GM19239 (cell line): ENCODE measurements around the gene PCK2.
"Not testable (repeated sequence)": the region's sequence is repeated elsewhere in the genome, so short reads cannot be mapped to it uniquely, and the experiment has no call there.

Experiments
- DNase-seq: peaks from one replicate; pipeline ENCODE4 v3.0.0; 2011; ENCODE audit warnings: low spot score; ENCODE audit not compliant: insufficient read length
- FAIRE-seq: peaks from 2 replicates; lab custom pipeline; 2011; peaks lifted over from hg19 to GRCh38; lab: Jason Lieb, UNC

Gene PCK2

DNA sequence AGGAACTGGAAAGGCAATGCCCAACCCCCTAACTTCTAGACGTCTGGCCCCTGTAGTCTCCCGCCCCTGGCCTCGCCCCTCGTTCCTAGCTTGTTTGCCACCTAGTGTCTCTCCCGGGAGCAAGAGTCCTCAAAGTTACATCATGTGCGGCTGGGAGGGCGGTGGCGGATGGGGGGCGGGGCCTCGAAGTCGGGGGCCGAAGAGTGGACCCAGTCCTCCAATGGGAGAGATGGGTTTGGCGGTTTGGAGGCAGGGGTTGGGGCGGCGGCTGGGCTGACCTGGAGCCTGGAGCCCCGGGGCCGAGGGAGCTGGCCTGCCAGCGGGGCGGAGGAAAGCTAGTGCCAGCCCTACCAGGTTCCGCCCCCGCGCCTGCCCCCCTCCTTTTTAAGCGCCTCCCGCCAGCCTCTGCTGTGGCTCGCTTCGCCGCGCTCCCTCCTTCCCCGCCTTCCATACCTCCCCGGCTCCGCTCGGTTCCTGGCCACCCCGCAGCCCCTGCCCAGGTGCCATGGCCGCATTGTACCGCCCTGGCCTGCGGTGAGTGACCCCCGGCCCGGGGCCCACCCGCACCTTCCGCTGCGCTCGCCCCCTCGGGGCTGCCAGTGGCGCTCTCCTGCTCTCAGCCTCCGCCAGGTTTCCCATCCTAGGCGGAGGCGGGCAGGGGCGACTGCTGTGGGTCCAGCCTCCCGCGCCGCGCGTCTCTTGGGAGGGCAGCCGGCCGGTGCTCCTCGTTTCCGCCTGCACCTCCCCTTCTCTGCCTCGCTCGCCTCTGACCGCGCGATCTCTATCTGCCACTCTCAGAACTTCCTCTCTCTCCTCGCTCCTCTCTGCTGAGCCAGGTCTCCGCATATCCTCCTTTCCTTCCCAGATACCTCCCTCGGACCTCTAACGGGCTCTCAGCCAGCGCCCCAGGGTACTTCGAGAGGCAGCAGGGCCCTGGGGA lies at the start of gene PCK2:
Gene PCK2, plus strand, starts transcription at position 411 of the 940 bp plus-strand sequence. Its CDS starts 95 bp downstream, at position 506.
- peak; percentile 83 for DNase-seq
- peak; percentile 91 for FAIRE-seq

DNA sequence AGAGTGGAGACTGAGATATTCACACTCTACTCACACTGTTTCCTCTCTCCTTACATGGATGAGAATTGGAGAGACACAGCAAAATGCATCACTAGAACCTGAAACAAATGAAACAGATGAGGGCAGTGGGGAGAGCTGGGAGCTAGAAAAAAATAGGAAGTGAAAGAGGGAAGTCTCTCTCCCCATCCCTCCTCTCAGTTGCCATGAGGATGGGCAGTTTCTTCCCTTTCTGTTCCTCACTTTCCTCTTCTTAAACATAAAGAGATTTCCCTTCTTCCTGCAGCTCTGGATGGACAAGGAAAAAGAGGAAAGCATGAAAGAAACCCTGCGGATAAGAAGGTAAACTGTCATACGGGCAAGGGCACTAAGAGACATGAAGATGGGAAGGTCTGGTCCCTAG lies 45.1 kb upstream of the PCK2 start:
- not testable (repeated sequence) for DNase-seq, FAIRE-seq

DNA sequence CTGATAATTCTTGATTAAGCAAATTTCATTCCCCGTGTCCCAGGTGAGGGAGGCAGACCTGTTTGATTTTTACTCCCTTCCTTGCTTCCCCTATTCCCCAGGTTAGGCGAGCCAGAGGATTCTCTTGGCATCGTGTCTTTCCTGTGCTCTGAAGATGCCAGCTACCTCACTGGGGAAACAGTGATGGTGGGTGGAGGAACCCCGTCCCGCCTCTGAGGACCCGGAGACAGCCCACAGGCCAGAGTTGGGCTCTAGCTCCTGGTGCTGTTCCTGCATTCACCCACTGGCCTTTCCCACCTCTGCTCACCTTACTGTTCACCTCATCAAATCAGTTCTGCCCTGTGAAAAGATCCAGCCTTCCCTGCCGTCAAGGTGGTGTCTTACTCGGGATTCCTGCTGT lies 43.4 kb upstream of the PCK2 start:
- FAIRE-seq, DNase-seq: not testable (repeated sequence)

DNA sequence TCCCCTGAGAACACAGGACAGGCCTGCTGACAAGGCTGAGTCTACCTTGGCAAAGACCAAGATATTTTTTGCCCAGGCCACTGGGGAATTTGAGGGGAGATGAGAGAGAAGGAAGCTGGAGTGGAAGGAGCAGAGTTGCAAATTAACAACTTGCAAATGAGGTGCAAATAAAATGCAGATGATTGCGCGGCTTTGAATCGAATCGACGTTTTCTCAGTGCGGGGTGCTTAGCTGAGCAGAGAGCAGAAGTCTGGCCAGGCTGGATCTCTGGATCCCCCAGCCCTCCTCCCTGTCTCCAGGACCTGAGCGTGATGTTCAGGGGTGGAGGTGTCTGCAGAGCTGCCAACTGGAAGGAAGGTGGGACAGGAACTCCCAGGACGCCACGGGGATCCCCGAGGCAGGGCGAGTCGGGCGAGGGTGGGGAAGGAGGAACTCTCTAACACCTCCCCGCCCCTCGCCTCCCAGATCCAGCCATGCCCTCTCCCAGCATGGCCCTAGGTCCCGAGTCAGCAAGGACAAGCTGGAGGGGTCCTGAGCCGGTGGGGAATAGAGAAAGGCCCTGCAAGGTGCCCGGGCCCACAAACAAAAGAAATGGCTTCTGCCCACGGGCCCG lies 42.8 kb upstream of the PCK2 start:
- FAIRE-seq, result no peak
- no peak for DNase-seq

DNA sequence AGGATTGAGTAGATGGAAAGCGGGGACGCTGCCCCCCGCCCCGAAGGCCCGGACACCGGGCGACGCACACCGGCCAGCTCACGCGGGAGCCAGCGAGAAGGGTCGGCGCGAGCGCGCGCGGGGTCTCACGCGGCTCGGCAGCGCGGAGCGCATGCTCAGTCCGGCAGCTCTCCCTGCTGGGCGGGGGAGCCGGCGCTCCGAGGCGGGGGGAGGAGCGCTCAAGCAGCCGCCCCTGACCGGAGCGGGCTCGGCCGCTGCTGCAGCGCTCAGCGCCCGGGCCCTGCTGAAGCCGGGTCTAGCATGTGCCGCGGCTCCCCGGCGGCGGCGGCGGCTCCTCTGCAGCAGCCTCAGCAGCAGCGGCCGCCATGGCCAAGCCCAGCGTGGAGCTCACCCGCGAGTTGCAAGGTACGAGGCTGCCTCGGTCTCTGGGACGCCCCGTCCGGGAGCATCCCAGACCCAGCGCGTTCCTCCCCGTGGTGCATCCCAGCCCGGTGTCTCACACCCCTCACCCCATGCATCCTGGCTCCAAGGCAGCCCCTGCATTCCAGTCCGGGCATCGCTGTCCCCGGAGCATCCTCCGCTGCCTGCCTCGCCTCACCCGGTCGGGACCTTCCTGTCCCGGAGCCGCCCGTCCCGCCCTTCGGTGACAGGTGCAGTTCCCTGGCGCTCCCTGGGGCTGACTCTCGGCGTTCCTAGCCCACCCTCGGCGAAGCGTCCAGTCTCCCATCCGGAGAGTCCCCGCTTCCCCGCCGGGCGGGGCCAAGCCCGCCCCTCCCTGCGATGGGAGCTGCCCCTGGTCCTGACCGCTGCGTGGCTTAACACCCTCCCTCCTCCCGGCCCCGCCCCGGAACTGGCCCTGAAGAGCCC lies 42.1 kb upstream of the PCK2 start, which contains the start of gene CARMIL3:
Gene CARMIL3, plus strand, starts transcription at position 221 of the 867 bp plus-strand sequence. Its CDS starts 145 bp downstream, at position 366.
- FAIRE-seq, result no peak
- peak; percentile 80 for DNase-seq

DNA sequence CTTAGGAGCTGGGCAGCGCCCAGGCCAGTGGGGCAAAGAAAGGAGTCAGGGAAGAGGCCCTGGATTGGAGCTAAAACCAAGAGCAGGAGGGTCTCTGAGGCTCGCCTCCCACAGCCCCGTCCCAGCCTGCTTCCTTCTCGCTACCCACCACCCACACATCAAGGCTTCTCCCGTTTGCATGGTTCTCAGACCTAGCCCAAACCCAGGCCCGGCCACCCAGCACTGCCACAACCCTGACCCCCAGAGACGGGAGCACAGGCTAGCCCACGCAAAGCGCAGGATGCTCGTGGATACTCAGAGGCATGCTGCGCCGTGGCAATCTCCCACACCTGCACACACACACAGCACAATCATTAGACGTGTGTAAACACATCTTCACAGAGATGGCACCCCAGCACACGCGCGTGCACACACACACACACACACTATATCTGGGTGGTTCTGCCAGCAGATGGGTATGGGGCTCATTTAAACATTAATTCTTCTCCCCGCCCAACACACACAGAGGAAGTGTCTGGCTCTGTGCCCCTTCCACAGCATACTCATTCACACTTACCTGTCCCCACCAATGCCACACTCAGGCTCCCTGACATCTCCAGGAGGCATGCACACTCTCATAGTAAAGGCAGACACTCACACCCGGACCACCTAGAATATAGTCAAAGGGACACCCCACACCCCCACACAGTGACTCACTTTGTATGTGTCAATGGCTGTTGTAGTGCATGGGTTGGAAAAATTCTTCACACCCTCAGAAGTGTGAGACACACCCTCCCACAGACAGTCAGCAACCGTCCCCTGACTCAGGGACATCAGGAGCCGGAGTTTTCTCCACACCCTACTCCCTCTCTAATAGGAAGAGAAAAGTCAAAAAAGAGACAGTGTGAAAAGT lies 41.2 kb upstream of the PCK2 start:
- DNase-seq, result no peak
- no peak for FAIRE-seq

DNA sequence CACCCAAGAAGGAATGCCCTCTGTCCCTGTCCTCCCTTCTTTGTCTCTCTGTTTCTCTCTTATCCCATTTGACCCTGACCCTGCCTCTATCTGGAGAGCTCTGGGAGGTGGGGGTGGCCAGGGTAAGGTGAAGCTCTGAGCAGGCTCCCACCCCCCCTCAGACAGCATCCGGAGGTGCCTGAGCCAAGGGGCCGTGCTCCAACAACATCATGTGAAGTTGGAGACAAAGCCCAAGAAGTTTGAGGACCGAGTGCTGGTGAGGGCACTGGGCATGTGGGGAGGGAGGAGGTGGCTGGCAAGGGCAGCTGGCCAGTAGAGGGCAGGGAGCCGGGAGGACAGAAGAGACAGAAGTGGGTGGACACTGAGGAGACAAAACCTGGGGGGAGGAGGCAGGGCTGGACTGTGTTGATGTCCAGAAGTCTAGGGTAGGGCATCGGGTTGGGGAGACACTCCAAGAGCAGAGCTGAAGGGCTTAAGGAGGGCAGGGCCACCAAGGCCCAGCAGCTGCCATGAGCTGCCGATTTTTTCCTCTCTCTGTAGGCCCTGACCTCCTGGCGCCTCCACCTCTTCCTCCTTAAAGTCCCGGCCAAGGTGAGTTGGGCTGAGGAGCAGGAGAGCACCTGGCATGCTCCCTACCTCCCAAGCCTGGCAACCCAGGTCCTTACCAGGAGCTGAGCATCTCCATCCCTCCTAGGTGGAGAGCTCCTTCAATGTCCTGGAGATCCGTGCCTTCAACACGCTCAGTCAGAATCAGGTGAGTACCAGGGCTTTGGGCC lies 40.4 kb upstream of the PCK2 start:
- no peak for FAIRE-seq
- DNase-seq, result no peak

DNA sequence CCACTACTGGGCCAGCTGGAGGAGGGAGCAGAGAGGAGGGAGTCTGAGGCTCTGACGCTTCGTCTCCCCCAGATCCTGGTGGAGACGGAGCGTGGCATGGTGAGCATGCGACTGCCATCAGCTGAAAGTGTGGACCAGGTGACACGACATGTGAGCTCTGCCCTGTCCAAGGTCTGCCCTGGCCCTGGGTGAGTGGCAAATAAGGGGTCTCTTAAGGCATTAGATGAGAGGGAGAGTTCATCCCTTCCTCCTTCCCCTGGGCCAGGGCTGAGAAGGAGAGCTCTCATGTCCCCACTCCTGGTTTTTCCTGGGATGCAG lies 39.8 kb upstream of the PCK2 start:
- no peak for FAIRE-seq
- DNase-seq, result no peak

DNA sequence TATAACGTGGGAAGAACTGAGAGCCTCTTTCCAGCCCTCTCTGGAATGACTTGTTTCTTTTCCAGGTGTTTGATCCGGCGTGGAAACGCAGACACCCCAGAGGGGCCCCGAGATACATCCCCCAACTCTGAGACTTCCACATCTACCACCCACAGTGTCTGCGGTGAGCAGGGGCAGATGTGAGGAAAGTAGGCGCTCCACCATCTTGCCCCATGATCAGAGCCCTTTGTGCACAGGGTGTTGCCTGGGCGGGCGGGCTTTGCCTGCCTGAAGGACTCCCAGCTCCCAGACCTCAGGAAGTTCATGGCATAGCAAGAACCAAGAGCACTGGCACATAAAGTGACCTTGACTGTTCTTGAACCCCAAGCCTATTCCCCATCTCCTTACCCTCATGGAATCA lies 39.5 kb upstream of the PCK2 start:
- no peak for FAIRE-seq

DNA sequence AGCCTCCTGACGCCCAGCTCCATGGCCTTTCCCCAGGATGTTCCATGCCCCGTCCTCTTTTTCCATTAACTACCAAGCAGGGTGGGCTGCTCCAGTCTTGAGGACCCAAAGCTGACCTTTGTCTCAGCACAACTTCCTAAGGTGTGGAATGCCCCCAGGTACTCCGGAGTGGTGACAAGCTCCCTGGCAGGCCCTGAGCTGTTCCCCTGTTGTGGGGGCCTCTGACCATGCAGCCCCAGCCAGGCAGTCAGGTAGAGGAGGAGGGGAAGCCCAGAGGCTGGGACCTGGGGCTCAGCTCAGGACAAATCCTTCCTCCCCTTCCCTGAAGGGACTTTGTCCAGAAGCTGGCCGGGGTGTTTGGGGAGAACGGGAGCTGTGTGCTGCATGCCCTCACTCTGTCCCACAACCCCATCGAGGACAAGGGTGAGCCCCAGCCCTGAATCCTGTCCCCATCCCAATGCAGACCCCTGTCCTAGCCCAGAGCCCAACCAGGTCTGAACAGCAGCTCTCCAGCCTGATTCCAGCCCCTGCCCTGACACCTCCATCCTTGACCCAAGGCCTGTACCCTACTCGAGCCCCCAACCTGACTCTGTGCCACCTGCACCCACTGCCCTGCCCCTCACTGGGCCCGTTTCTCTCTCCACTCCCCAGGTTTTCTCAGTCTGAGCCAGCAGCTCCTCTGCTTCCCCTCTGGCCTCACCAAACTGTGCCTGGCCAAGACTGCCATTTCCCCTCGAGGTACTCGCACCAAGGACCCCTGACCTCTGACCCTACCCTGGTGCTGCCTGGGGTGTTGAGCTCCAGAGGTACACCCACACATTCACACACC lies 37.9 kb upstream of the PCK2 start:
- FAIRE-seq (no peak), DNase-seq (no peak)

More for the DNA sequence above, 39.5 kb upstream of the PCK2 start:
- DNase-seq, result no peak

DNA sequence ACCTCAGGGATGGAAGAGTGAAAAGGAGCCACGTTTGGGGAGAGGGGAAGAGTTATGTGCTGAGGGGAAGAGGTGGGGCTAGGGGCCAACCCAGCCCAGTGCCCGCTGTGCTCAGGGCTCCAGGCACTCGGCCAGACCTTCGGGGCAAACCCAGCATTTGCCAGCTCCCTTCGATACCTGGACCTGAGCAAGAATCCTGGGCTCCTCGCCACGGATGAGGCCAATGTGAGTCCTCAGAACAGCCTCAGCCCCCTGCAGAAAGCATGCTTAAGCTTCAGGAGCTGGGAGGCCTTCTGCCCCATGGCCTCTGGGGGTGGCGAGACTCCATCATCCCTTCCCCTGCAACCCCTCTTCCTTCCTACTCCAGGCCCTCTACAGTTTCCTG lies 37.3 kb upstream of the PCK2 start:
- DNase-seq (no peak), FAIRE-seq (no peak)

DNA sequence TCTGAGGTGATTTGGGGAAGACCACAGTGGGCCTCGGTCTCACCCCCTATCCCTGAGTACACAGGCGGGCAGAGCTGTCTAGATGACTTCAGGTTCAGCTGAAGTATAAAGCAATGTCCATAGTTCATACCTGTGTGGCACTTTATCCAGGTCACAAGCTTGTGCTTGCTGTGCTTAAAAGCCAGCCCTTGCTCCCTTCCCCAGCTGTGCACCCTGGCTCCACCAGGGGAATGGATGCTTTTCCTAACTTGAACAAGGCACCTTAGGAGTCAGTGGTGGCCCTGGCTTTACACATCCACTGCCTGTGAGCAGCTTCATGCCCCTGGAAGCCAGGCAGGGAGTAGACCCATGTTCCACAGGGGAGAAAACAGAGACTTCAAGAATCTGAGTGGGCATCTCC lies 36.8 kb upstream of the PCK2 start:
- no peak for DNase-seq
- FAIRE-seq, result no peak

DNA sequence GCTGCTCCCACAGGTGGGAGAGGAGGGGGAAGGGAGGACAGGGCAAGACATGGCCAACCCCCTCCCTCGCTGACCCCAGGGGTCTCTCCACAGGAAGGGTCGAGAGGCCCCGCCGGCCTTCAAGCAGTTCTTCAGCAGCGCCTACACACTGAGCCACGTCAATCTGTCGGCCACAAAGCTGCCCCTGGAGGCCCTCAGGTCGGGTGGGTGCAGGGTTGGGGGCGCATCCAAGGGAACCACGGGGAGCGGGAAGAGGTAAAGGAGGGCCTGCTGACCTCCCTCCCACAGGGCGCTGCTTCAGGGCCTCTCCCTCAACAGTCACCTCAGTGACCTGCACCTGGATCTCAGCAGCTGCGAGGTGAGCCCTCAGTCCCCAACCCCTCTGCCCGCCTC lies 36.2 kb upstream of the PCK2 start:
- FAIRE-seq, result no peak
- no peak for DNase-seq

DNA sequence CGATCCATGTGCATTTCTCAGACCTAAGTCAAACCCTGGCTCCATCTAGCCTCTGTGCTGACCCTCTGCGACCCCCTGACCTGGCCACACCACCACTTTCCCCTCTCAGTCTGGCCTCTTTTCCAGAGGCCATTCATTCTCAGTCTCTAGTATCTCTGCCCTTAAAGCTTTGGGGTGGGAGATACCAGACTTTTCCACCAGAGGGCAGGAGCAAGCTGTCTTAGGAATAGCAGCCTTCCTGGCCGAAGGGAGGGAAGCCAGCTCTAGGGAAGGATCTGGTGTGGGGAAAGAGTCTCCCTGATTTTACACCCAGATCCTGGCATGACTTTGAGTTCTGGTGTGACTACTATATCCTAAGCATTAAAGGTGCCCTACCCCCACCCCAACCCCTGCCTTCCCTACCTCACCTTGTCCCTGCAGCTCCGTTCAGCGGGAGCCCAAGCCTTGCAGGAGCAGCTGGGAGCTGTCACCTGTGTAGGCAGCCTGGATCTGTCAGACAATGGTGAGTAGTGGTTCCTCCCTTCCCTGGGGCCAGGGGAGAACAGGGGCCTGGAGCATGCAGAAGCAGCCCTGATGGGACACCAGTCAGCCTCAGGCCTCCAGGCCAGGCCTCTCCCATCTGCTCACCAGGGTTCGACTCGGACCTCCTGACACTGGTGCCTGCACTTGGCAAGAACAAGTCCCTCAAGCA lies 35.7 kb upstream of the PCK2 start:
- DNase-seq (peak; percentile 85), FAIRE-seq (peak; percentile 96)

DNA sequence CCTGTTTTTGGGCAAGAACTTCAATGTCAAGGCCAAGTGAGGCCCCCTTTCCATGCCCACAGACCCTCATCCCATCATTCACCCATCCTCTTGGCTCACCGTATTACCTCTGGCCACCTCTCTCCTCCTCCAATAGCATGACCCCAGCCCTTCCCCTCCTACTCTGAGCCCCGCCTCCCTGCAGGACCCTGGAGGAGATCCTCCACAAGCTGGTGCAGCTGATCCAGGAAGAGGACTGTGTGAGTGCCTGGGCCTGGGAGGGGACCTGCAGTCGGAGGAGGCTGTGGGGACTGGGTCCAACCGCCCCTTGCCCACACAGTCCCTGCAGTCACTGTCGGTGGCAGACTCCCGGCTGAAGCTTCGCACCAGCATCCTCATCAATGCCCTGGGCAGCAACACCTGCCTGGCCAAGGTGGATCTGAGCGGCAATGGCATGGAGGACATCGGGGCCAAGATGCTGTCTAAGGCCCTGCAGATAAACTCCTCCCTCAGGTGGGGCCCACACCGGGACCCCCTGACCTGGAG lies 35.1 kb upstream of the PCK2 start:
- no peak for FAIRE-seq
- DNase-seq, result no peak

DNA sequence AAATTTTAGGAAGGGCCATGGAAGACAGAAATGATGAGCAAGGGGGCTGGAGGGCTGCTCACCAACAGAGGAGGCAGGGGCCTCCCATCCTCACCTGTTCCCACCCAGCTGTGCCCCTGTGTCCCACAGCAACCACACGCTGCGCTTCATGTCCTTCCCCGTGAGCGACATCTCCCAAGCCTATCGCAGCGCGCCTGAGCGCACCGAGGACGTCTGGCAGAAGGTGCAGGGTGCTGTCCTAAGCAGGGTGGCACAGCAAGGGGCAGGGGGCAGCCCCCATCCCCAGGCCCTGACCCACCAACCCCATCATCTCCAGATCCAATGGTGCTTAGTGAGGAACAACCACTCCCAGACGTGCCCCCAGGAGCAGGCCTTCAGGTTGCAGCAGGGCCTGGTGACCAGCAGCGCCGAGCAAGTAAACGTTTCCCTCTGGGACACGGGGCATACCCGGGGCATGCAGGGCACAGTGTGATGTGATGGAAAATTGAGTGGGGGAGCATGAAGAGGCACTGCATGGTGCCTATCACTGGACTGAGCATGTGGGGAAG lies 34.2 kb upstream of the PCK2 start:
- FAIRE-seq (no peak), DNase-seq (no peak)

DNA sequence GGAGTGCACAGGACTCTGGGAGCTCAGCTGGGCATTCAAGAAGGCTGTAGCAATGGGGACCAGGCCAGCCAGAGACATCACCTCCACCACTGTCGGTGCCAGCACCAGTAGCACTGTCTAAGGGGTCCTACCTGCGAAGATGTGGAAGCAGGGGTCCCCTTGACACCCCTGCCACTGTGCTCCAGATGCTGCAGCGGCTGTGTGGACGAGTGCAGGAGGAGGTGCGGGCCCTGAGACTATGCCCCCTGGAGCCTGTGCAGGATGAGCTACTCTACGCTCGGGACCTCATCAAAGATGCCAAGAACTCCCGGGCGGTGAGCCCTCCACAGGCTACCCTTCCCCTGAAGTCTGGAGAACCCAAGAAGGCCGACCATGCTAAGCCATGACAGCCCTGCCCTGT lies 33.7 kb upstream of the PCK2 start:
- FAIRE-seq (no peak), DNase-seq (no peak)
